HG02973 (cell line): Measurements from ENCODE around the gene PIEZO1.

Source experiments
- ATAC-seq: cut with Tn5 transposase; IDR thresholded peaks from one replicate; pipeline ENCODE4 v1.9.1; 2021; ENCODE audit warnings: moderate library complexity; ENCODE audit not compliant: unreplicated experiment

Gene PIEZO1

DNA sequence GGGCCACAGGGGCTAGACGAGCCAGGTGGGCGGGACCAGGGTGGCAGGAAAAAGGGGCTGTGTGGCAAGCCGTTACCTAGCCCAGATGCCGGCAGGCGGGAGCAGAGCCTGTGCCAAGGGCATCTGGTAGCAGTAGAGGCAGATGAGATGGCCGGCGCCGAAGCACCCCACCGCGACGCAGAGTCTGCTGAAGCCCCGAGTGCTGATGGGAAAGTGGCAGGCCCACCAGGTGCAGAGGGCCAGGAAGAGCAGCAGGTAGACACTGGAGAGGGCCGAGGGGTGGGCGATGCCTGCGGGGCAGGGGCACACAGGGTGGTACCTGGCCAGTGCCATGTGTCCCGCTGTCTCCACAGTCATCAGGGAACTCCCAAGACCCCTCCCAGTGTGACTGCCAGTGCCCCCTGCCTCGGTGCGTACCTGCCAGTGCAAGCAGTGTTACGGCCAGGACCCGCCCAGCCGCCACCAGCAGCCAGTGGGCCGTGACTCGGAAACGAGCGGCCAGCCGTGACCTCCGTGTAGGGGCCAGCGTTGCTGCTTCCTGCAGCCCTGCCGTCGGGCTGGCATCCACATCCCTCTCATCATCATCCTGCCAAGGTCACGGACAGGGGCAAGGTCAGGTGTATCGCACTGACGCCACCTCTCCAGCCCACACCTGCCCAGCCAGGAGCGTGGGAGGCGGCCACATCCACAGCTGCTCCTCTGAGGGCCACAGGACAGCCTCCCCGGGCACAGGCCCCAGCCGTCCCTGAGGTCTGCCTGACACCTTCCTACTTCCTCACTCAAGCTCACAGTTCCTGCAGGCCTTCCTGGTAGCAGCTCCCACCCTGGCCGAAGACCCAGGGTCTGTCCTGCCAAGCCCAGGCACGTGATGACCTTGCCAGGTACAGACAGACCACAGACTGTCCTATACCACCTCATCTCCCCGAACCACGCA is 46.6 kb downstream of the PIEZO1 start:
- ATAC-seq, result no peak

DNA sequence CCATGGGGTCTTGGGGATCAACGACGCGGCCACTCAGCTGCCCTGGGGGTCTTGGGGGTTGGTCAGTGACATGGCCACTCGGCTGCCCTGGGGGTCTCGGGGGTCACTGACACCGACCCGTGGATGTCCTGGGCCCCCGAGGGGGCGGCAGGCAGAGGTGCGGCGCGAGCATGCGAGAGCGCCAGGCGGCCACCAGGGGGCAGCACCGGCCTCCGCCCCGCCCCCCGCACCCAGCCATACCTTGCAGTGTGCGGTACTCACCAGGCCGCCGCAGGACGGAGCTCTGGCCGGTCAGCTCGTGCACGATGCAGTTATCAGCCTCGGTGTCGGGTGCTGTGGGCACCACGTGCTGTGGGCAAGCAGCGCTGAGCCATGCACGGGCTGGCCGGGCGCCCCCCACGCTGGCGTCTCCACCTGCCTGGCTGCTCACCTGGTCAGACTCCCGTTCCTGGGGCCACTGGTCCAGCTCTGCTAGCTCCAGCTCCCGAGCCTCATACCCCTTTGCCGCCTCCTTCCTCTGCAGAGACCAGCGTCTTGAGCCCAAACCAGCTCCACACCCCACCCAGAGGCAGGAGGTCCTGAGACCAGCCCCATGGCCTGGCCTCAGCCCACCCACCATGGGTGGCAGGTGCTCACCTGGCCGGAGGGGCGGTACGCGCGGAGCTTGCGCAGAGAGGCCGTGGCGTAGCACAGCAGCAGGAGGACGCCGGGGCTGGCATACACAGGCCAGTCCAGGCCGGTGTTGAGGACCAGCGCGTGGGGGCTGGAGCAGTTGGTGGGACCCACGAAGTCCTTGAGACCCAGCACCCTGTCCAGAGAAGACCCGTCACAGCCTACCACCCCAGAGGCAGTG is 47.5 kb downstream of the PIEZO1 start:
- ATAC-seq, result no peak

DNA sequence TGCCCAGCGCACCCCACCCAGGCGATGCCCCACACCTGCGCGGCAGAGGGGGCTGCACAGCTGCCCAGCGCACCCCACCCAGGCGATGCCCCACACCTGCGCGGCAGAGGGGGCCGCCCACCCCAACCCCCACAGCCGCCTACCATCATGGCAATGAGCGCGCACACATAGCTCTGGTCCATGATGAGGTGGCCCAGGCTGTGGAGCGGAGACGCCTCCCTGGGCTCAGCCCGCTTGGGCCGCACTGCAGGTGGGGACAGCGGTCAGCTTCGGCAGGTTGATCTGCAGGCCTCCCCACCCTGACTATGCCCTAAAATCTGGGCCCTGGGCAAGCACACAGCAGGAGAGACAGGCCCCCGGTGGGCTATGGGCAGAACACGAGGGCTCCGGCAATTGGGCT is 48.5 kb downstream of the PIEZO1 start:
- ATAC-seq, result no peak

DNA sequence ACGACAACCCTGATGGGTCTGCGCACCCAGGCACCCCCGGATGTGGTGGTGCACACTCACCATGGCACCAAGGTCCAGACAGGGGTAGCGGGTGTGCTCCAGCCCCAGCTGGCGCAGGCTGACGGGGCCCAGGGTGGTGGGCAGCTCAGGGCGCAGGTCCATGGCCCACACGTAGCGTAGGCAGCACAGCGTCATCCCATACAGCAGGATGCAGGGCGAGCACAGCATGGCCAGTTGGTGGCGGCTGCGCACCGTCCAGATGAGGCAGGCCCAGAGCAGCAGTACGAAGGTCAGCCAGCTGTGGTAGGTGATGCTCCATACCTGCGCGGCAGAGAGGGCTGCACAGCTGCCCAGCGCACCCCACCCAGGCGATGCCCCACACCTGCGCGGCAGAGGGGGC is 48.9 kb downstream of the PIEZO1 start:
- ATAC-seq, result no peak

DNA sequence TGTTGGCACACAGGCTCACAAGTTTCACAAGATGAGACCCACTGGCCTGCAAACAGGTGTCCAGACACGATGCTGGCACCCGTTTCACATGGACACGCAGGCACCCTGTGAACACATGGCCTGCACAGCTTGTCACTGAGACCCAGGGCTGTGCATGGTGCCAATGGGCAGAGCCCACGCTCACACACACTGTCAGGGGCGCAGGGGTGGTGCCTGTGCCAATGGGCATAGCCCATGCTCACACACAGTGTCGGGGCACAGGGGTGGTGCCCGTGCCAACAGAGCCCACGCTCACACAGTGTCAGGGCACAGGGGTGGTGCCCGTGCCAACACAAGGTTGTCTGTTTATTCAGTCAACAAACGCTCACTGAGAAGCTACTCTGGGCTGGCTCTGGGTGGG is 49.4 kb downstream of the PIEZO1 start:
- ATAC-seq, result no peak

DNA sequence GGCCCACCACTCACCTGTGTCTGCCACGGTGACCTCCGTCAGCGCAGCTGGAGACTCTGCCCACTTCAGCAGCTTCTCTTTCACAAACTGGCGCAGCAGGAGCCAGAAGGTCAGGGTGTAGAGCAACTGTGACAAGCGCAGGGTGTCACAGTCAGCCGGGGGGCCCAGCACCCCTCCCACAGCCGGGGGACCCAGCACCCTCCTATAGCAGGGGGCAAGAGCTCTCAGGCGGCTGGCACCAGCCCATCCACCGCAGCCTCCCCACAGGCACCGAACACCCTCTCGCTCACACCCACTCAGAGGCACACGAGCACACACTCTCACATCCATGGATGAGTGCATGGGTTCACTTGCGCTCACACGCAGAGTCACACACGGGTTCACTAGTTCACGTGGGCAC is 49.9 kb downstream of the PIEZO1 start:
- no peak for ATAC-seq

DNA sequence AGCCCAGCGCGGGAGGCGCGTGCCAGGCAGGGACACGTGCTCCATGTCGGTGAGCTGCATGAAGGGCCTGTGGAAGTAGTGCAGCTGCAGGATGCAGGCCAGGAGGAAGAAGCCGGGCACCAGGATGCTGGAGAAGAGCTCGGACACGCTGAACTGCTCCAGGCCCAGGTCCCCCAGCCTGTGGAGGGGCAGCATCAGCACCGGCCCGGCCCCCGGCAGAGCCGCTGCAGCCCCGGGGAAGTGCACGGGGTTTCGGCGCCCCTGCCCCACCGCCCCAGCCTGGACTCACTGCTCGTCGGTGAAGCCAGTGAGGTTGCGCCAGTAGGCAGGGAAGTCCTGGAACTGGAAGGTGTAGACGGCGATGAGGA is 50.7 kb downstream of the PIEZO1 start:
- no peak for ATAC-seq

DNA sequence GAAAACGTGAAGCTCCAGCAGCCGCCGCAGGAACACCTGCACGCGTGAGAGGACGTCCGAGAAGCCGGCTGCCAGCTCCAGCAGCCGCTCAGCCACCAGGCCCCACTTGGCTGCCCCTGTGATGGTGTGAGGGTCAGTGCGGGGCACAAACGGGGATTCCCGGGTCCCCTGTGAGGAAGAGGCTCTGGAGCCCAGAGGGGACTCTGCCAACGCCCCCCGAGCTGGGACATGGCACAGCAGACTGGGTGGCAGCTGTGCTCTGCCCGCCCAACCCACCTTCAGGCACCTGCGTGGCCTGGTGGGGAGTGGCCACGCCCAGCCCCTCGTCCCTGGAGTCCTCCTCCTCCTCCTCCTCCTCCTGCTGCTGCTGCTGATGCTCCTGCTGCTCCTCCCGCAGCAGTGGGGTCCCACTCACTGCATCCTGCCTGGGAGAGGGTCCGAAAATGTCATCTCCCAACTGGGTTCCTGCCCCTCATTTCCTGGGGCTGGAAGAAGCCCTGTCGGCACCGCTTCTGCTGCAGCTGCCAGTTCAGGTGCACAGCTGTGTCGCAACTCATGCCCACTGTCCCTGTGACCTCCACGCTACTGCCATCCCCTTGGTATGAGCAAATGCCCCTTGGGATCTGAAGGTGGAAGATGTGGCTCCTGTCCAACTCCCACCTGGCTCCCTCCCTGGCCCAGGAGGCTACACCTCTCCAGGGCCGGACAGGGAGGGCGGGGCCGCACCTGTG is 51.2 kb downstream of the PIEZO1 start:
- no peak for ATAC-seq

DNA sequence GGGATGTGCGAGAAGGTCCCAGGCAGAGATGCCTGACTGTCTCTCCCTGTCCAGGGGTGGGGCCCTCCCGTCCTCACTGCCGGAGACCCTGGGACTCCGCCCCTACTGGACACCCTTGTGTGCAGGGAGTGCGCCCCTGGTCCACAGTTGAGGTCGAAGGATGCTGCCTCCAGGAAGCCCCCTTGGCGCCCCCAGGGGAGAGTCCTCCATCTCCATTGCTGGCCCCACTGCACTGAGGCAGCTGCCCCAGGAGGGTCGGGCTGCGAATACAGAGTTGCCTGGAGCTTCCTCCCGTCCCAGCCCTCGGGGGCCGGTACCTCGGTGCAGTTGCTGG is 52.1 kb downstream of the PIEZO1 start:
- ATAC-seq, result no peak

DNA sequence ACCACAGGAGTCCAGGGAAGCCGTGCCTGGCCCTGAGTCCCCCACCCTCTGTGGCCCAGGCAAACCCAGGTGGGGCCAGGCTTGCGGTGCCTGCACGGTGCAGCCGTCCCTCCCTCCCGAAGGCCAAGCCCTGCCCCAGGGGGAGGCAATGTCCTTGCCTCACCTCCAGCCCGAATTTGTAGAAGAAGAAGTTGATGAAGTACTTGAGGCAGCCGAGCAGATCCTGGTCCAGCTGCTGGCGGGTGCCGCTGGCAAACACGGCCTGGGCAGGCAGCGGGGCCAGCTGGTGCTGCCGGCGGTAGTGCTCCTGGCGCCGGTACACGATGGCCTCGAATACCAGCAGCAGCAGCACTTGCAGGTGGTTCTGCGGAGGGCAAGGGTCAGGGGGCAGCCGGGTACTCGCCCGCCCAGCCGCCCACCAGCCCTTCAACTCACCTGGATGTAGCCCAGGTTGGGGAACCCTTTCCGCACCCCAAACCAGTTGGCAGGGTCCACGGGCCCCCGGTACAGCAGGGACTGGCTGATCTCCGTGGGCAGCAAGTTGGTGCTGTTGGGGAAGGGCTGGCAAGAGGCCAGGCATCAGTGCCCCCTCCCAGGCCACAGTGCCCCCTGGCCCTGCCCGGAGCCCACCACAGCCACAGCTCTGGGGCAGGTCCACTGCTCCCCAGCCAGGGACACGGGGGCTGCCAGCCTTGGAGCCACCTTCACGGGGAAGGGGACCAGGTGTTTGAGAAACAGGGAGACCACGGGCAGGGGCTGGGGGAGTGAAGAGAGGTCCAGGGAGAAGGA is 52.7 kb downstream of the PIEZO1 start:
- no peak for ATAC-seq

DNA sequence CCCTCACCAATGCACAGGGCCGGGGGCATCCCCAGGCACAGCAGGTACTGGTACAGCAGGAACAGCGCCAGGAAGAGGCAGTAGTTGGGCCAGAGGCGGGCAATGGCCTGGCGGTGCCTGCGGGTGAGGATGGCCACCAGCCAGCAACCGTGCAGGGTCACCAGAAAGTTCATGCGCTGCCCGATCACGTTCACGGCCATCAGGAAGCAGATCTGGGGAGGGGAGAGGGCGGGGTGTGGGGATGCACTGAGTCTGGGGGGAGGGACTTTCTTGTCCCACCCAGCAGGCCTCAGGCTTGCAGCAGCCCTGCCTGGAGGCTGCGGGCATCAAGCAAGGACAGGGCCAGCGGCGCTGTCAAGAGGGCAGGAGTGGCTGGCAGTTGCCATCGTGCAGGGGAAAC is 53.3 kb downstream of the PIEZO1 start:
- no peak for ATAC-seq

DNA sequence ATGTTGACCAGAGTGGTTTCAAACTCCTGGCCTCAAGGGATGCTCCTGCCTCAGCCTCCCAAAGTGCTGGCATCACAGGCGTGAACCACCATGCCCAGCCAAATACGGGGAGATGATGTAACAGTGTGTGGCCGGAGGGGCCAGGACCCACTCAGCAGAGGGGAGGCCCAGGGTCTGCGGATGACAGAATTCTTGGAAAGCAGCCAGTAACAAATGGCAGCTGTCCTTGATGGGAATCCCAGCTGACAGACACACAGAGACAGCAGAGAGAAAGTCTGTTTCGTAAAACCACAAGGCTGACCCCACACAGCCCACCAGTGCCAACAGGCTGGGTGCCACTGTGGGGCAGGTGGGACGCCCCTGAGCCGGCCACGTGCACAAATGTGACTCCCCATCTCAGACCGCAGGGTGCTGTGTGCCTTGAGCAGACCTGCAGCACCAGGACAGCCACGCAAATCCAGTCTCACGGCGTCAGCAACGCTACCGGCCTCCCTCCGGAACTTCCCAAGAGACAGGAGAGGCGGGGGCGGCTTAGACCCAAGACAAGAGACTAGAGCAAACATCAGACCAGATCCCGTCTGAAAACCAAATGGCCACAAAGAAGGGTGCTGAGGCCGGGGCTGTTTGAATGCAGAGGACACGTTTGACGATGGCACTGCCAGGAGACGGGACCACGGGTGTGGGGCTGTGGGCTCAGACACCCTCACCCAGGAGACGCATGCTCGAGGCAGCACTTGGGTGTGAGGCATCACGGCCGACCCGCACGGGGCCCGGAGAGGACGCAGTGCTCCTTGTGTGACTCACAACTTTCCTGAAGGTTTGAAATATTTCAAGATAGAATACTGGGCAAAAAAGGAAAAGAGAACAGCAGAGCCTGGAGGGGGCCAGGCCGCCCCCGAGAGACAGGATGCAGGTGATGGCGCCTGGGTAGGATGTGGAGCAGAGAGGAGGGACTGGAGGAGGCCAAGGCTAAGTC is 54.1 kb downstream of the PIEZO1 start:
- ATAC-seq, result no peak

DNA sequence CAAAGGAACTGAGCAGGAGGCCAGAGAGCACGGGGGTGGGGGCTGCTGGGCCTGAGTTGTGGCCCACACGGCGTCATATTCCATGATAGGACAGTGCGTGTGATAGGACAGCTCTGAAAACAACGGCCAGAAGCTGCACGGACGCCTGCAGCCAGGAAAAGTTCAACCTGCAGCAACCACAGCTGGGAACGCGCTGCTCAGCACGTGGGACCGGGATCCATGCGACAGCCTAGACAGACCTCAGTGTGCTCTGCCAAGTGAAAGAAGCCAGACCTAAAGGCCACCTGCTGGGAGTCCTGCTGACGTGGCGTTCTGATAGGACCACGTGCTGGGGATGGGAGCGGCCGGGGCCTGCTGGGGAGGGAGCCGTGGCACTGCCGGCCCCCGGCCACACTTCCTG is 57.1 kb downstream of the PIEZO1 start:
- no peak for ATAC-seq

DNA sequence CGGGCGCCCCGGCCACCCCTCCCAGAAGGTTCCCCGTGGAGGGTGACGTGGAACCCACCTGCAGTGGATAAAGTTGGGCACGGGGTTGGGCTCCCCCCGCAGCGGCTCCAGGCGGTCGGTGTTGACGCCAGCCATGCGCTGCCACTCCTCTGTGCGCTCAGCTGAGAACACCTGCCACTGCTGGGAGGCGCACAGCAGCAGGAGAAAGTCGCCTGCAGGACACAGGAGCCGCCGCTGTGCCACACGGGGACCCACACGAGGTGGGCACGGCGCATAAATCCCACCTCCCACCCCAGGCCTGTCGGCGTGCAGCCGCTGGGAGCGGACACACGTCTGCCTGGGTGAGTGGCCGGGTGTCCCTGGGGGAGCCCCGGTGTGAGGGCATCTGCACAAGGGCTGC is 58.0 kb downstream of the PIEZO1 start:
- no peak for ATAC-seq

DNA sequence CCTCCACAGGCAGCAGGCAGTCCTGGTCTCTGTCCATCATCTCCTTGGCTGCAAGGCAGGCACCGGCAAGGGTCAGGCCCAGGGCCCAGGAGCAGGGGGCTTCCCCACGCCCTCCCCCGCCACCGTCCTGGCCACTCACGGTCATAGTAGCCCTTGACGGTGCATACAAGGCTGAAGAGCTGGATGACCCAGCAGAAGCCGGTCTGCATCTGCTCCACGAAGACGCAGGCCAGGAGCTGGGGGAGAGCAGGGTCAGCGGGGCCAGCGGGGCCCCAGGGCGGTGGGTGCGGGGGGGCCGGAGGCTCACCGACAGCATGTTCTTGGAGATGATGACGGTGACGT is 58.6 kb downstream of the PIEZO1 start:
- ATAC-seq, result no peak

DNA sequence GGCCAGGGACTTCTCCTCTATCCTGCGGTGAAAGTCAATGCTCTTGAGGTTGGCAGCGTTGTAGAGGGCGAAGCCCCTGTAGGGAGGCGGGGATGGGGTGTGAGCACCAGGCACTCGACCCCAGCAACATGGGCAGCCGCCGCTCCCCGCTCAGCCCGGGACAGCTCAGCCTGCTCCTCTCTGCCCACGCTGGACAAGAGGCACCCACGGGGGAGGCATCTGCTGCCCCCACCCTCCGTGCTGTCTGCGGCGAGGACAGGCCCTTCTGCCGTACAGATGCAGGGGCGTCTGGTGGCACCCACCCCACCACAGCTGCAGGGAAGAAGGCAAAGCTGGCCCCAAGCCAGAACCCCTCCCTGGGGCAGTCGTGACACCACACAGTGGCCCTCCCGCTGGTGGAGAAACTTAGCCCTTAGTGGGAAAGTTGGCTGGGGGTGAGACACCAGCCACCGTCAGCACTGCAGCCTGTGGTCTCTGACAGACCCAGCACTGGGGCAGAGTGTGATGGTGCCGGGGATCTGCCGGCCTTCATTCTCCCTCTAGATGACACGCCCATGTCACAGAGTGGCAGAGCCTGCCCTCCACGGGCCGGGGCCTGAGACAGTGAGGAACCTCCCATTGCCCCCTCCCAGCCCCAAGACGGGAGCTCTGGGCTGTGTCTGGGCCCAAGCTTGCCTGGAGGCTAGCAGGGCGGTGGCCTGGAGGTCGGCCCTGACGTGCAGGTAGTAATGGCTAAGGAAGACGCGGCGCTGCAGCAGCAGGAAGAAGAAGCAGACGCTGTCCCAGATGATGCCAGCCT is 59.2 kb downstream of the PIEZO1 start:
- no peak for ATAC-seq

DNA sequence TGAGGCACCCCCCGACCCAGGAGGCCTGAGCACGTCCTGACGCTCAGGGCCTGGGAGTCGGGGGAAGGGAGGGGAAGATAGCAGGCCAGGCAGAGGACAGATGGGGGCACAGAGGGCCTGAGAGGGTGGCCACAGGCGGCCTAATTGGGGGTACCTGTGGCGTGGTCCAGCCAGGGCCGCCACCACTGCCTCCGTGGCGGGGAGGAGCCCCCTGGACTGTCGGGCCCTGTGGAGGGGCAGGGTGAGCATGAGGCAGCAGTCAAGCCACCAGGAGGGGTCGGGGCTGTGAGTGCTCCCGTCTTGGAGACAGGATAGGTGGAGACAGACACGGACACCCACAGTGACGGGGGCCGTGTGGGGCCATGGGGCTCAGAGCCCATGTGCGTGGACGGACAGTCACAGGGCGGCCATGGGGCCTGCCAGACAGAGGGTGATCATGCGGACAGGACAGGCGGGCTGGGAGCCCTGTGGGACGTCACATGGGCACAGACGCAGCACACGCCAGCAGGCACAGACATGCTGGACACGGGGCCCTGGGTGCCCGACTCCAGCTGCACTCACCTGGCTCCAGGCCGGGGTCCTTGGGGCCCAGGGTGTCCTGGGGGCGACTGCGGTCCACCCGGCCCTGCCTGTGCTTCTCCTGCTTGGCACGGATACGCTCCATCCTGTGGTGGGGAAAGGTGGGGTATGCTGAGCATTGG is 60.0 kb downstream of the PIEZO1 start:
- no peak for ATAC-seq

DNA sequence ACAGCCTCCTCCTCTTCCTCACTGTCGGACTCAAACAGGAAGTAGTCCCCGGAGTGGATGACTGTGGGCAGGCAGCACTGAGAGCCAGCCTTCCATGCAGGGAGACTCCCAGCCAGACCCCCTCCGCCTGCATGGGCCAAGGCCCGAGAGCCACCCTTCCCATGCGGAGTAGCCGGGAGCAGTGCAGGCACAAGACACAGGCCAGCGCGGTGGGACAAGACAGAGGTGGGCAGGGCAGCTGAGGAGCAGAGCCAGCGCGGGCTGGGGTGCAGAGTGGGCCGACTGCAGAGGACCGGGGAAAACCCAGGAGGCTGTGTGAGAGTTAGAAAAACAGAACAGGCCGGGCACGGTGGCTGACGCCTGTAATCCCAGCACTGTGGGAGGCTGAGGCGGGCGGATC is 61.1 kb downstream of the PIEZO1 start:
- no peak for ATAC-seq
